Mesenteric fat pad (tissue), 1 donor: Measurements from ENCODE around the gene SINHCAF. TPM values are rescaled to one million over a fixed set of nuclear protein-coding genes. Genes with fewer than 3 reads are reported as not detected.
"Not testable (repeated sequence)": the region's sequence is repeated elsewhere in the genome, so short reads cannot be mapped to it uniquely, and the experiment has no call there.

Source experiments
- DNase-seq: peaks from one replicate; pipeline ENCODE4 v3.0.0-alpha.2; 2020; ENCODE audit warnings: low spot score
- long read RNA-seq: library from polyadenylated mRNA; unstranded; transcript quantifications from one replicate; pipeline ENCODE4 v2.0.0, GENCODE V29; 2020
- total RNA-seq: library from RNA; stranded (reverse); fragmentation: NEBNext Ultra II Directional; extraction: Animal tissue kit (Norgen Biotek cat#: 25700); gene quantifications from one replicate; pipeline ENCODE4 v1.2.1, GENCODE V29; 2021
- donor health status: DM: yes; HTN: yes; CAD: no.

SINHCAF gene, protein sequence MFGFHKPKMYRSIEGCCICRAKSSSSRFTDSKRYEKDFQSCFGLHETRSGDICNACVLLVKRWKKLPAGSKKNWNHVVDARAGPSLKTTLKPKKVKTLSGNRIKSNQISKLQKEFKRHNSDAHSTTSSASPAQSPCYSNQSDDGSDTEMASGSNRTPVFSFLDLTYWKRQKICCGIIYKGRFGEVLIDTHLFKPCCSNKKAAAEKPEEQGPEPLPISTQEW
- 21.9 TPM for total RNA-seq
- long read RNA-seq, transcript SINHCAF-201 (6 exons, 3,163 nt): major isoform, 6 of 14 reads
- long read RNA-seq, partial matches to known transcripts: 0 of 14 reads
- long read RNA-seq, other reads (novel, unspliced or antisense): 7 of 14 reads

DNA sequence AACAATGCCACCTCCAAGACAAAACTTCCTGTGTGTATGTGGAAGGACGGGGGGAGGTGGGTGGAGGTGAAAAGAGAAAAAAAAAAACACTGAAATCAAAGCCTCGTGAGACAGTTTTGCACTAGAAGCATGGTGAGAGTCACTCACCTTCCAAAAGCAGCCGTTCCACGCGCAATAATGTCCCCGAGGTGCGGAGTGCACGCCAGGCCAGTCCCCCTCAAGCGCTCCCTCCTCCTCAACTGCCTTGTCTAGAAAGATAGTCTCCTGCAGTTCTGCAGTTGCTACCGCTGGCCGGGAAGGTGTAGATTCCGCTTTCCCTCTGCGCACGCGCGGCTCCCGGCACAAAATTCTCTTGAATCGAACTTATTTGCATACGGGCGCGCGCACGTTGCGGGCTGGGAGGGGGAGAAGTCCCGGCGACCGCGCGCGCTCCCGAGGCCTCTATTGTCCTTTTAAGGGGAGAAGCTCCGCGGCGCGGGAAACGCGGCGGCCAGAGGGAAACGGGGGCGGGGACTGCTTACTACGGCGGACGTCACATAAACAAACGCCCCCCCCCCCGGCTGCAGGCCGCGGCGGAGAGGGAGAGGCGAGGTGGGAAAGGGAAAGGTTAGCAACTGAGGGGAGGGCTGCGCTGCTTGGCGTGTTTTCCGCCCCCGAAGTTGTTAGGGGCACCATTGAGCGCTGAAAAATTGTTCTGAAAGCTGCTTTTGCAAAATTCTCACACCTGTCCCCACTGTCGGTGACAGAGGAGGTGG lies at the start of gene SINHCAF:
SINHCAF (minus strand) TSS at position 274 of the 755 bp plus-strand sequence. CDS start 27,946 bp downstream, outside the sequence.
- DNase-seq: peak; percentile 100

DNA sequence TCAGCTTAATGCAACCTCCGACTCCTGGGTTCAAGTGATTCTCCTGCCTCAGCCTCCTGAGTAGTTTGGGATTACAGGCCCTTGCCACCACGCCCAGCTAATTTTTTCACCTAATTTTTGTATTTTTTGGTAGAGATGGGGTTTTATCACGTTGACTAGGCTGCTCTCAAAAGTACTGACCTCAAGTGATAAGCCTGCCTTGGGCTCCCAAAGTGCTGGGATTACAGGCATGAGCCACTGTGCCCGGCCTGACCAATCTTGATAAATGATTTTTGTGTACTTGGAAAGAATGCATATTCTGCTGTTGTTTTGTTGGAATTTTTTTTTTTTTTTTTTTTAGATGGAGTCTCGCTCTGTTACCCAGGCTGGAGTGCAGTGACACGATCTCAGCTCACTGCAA lies 49.5 kb upstream of the SINHCAF start:
- DNase-seq: not testable (repeated sequence)

DNA sequence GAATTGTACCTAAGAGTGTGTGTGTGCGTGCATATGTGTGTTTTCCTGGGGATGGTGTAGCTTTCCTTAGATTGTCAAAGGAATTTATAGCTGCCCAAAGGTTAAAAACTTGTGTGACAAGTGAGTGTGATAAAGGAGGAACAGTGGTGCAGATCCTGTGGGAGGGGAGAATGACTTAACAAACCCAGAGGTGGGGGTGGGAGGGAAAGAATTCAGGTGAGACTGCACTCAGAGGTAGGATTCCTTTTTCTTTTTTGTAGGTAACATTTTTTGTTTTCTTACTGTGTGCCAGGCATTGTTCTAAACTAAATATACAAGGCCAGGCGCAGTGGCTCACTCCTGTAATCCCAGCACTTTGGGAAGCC lies 45.3 kb upstream of the SINHCAF start:
- no peak for DNase-seq

DNA sequence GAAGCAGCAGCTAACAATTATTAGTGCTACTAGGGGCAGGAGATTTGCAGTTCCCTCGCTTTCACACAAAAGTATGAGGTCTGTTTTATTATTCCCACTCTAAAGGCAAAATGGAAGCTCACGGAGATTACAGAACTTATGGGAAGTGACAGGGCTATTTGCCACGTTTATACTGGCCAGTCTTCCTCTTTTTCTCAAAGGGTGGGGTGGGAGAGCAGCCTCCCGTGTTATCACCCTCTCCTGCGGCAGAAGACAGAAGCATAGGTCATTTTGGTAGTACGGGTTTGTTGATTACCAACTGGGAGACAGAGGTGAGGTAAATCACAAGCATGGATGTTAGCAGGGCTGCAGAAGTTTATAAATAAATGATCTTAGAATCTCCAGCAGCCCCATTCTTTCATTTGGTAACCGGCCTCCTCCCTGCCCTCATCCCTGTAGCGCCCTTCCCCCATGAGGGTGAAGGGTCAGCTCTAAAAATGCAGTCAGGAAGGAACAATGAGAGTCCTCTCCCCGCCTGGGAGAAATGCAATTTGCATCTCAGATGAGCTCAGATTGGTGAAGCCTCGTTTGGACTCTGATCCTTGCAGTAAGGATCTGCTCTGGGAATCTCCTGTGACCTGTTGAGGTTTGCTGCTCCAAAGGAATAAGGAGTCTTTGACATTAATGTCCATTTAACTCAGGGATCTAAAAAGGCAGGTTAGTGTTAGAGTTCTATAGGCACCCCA lies 44.7 kb upstream of the SINHCAF start:
- DNase-seq: no peak

DNA sequence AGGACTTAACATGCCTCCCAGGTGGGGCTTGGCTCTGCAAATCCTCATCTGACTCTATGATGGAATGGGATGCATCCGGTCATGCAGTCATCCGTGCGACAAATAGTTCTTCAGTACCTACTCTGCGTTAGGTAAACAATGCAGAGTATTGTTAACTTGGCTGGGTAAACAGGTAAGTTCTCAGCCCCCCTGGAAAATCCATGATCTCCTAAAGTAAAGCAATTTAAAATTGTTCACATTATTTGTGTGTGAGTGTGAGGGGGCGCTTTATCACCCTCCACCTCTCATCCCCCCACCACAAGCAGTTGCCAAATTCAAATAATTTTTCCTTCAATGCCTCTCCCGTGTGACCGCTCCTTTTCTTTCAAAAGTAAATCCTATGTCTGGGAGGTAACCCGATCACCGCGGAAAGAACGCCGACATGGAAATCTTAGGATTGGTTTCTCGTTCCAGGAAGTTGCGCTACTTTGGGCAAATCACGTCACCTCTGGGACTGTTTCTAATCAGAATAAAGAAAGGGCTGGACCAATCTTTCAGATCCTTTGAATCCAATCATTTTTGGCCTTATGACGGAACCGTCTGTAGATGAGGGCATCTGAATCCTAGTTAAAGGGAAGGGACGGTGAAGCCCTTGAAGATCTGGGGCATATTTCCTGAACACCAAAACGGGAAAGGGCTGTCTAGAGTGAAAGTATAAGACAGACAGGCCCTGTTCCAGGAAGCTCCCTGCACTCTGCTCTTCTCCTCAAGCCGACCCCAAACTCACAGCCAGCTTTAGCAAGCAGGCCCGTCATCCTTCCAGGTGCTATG lies 44.0 kb upstream of the SINHCAF start:
- no peak for DNase-seq

DNA sequence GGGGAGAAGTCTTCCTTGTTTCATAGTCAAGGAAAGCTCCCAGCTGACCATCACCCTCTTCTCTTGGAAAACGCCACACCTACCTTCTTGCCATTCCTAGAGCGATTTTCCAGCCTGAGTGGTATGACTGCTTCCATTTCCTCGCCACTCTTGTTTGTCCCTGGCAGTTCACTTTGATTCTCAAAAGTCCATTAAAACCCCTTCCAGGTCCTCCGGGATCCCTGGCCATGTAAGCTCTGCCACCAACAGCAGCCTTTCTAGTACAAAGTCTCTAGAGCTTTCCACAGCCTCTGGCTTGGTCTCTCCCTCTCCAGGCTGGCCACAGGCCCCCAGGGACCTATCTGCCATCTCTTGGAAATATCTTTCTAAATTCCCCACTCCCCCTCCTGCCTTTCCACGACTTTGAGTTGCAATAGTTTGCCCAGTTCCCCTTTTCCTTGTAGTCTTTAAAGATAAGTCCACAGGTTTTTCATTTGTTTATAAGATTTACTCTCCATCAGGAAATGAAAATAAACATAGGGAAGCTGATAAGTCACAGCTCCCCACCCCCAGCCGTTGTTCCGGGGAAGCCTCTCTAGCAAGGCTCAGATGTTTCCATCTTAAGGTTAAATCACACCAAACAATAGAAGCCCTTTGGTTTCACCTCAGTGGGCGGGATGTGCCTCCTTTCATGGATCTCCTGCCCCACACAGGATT lies 42.9 kb upstream of the SINHCAF start:
- no peak for DNase-seq

DNA sequence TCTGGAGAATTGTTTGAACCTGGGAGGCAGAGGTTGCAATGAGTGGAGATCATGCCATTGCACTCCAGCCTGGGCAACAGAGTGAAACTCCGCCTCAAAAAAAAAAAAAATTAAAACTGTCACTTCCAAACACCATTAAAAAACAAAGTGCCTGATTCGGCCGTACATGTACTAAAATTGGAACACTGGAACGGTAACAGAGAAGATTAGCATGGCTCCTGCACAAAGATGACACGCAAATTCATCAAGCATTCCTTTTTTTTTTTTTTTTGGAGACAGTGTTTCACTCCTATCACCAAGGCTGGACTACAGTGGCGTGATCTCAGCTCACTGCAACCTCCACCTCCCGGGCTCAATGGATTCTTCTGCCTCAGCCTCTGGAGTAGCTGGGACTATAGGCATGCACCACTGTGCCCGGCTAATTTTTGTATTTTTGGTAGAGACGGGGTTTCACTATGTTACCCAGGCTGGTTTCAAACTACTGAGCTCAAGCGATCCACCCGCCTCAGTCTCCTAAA lies 40.2 kb upstream of the SINHCAF start:
- no peak for DNase-seq

DNA sequence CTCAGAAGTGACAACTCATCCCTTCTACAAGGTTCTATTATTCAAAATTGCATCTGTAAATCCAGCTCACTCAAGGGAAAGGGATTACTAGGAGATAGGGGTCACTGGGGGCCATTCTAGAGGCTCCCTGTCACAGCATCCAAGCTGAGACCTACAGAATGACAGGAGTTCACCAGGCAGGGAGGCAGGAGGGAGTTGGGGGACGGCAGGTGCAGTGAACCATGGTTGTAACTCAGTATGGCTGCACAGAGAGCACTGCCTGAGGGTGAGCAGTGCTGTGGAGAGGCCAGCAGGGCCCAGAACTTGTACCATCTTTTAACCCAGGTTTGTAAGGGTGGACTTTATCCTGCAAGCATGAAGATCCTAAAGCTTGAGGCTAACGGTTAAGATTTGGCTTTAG lies 37.9 kb upstream of the SINHCAF start:
- no peak for DNase-seq

DNA sequence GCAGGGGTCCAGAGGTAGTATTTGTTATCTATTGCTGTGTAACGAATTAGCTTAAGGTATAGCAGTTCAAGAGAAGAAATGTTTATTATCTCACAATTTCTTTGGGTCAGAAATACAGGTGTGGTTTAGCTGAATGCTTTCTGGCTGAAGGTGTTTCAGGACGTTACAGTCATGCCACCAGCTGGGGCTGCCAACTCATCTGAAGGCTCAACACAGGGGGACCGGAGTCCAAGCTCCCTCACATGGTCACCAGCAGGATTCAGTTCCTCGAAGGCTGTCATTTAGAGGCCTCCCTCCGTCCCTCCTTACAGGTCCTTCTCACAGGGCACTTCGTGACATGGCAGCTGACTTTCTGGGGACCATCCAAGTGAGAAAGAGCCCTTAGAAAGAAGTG lies 37.5 kb upstream of the SINHCAF start:
- DNase-seq: no peak

DNA sequence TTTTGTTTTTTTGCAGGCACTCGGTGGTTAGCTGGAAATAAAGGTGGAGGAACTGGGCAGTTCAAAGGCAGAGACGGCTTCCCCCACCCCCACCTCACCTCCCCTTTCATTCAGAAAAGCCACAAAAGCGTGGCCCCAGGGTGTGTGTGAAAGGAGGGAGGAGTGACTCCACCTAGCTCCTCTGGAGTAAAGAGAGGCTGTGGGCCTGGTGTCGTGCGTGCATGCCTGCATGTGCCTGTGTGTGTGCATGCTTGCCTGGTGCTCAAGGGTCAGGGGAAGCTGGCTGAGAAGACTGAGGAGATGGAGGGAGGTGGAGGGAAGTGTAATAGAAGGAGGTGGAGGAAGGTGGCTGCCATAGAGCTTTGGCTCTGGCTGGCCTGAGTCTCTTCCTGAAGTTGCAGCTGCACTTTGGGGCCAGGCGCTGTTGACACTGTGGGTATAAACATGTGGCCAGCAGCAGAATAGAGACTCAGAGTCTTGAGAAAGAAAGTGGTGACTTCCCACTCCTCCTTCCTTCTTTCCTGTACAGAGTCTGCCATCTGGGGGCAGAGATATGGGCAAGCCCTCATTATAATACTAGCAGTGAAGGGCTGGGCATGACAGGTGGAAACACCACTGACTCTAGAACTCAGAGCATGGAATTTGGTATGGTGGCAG lies 36.9 kb upstream of the SINHCAF start:
- DNase-seq: no peak

DNA sequence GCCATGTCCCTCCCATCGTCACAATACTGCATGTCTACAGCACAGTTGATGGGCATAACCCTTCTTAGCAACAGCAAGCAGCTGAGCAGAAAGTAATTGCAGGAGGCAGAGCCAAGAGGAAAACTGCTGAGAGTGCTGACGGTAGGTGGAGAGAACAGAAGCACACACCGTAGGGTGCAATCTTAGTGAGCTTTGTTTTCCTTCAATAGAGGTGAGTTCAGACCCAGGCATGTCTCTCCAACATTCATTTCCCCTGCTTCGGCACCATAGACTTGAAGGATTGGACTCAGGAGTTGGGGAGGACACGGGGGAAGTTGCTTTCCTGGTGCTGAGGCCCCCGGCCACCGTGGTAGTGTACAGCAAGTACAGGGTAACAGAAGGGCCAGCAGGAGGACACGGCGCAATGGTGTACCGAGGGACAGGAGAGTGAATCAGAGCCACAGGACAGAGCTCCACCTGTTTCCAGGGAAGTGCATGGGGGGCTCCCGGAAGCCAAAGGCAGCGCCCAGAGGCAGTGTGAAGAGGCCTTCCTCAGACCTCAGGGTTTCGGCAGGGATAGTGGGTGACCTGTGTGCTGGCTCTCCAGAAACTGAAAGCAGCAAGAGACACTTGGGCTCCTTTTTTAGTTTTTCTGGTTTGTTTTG lies 36.3 kb upstream of the SINHCAF start:
- DNase-seq: no peak

DNA sequence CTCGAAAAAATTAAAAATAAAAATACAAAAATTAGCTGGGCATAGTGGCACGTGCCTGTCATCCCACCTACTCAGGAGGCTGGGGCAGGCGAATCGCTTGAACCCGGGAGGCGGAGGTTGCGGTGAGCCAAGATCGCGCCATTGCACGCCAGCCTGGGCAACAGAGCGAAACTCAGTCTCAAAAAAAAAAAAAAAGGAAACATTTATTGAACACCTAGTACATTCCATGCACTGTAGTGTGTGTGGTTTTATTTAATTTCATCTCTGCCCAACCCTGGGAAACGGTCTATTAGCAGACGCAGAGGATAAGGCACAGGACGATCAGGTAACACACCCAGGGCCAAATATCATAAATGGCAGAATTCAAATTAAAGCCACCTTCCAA lies 35.8 kb upstream of the SINHCAF start:
- no peak for DNase-seq

DNA sequence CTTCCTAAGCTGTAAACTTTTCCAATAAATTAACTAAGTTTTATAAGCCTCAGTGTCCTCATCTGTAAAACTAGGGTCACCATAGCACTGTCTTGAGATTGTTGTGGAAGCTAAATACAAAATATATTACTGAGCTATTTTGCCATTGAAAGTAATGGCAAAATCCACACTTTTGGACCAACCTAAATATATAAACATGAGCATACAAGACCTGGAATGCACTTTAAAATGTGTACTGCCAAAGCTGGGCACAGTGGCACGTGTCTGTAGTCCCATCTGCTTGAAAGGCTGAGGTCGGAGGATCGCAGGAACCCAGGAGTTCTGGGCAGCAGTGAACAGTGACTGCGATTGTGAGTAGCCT lies 29.8 kb upstream of the SINHCAF start:
- no peak for DNase-seq

DNA sequence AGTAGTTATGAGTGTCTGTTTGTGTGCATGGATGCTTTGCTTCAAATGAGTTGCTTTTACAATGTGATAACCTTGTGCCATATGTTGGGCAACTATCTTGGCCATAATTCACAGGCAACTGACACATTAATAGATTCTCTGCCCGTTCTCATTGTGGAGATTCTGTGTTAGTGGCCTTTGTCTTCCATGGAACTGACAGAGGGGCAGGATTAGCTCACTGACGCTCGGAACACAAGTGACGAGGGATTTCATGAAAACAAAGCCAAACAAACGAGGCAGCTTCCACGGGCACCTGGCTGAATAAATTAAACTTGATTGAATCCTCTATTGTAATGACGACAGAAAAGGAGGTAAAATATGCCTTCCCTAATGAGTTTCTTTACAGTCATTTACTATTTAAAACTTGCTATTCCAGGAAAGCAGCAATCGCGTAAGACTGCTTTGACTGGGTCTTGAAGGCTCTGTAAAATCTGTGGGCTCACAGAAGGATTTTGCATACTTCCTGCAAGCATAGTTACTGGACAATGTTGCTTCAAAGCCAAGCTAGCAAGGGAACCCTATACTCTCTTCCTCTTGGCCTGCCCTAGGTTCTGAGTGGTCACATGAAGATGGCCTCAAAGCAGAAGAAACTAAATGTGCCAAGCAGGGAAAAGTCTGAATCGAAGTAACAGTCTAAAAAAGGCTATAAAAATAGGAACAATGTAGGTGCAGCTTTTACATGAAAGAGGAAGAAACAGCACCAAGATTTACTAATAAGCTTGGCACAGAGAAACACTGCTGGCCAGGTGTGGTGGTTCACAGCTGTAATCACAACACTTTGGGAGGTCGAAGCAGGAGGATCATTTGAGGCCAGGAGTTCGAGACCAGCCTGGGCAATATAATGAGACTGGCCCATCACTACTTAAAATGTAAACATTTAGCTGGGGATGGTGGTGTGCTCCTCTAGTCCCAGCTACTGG lies 28.1 kb upstream of the SINHCAF start:
- DNase-seq: no peak

DNA sequence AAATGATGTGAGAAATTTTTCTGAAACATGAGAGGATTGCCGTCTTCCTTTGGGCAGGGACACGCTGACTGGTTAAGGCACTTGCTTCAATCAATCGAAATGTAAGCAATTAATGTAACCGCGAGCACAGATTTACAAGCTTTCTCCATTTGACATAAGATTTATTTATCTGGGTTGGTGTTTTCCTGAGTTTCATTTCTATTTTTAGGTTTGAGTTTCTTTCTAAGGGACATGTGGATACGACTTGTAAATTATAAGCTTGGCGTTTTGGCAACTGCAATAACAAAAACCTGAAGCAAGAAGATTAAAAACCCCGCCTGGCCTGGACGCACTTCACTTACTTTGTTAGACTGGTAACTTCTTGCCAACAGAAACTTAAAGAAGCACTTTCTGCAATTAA lies 20.3 kb upstream of the SINHCAF start:
- no peak for DNase-seq

DNA sequence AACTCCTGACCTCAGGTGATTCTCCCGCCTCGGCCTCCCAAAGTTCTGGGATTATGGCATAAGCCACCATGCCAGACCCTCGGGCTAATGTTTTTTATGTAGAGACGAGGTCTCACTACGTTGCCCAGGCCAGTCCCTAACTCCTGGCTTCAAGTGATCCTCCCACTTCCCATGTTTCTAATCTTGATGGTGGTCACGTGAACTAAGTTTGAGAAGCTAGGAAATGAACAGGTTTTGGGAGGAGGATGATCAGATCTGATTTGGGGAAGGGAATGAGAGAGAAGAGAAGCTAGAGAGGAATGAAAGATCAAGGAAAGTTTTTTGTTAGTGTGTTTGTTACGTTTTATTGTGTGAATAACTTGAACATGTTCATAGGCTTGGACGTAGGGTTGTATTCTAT lies 17.2 kb upstream of the SINHCAF start:
- no peak for DNase-seq

DNA sequence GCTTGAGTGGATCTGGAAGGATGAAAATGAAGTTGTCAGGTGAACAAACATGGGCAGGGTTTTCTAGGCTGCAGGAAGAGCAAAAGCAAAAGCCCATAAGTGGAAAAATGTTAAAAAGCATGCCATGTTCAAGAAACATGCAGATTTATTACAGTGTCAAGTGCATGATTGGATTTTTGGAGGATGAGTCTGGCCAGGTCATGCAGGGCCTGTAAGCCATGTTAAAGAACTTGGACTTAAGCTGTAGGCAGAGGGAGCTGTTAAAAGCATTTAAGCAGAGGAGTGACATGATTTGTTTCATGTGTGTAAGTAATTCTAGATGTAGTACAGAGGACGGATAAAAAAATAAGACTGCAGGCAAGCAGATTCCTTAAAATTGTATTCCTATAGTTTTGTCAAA lies 16.3 kb upstream of the SINHCAF start:
- no peak for DNase-seq
